Measurements from ENCODE around the gene AARS2. TPM values are rescaled to one million over a fixed set of nuclear protein-coding genes. Genes with fewer than 3 reads are reported as not detected.

Gene AARS2
- total and polyA plus RNA-seq, 2 of the 4 experiments (the other 2 are of a cell fraction) = 9.1 to 10.4 TPM

GRCh38 chr6:44265007-44265721 lies 48.0 kb downstream of the AARS2 start, which contains the start of gene NFKBIE:
Gene NFKBIE, minus strand, starts transcription at chr6:44265551. Its CDS starts 205 bp downstream, at chr6:44265346.
- H3K23ac ChIP-seq (ENCODE audit: low read depth, low read length) = peak within 1 kb of the TSS; percentile 88
- BruUV-seq (replicated peaks) = no TSS peak
- H2AK9ac ChIP-seq (replicated peaks; ENCODE audit: low read depth, low read length, poor library complexity) = peak within 1 kb of the TSS; percentile 98
- ChIA-PET CTCF (interaction anchor here (1.6 kb wide), 1 partner anchor 48 kb away, joined by 4 read pairs; the partner anchor contains the start of gene AARS2), POLR2A (ENCODE audit: unreplicated experiment) (no interaction called here)
- H2BK20ac ChIP-seq (ENCODE audit: low read depth, low read length) = no peak within 1 kb of the TSS
- WGBS, 2 experiments (ENCODE audit: extremely low coverage in 2 of 2, insufficient read length in 1 of 2) = 0% methylated on average over 42 of the region's 72 CpGs; no CpG with 5 or more reads in 1 of the 2 experiments
- H4K8ac ChIP-seq (ENCODE audit: low read depth in 2 of 2, low read length in 2 of 2) = peak within 1 kb of the TSS in 1 of 2 experiments; percentile 73; a peak in 1 of 4 replicates
- H4K91ac ChIP-seq (ENCODE audit: insufficient read depth, low read depth, low read length) = peak within 1 kb of the TSS; percentile 56; the same call in 1 of the 2 replicates
- DNase-seq = peak; percentile 94
- peak within 1 kb of the TSS; percentile 90 for H3K4me3 ChIP-seq (ENCODE audit: insufficient read depth, low read depth, low read length)
- peak within 1 kb of the TSS; percentile 84 for H2AK5ac ChIP-seq (ENCODE audit: low read depth, low read length)
- H2BK120ac ChIP-seq (ENCODE audit: low read depth, low read length) = no peak within 1 kb of the TSS
- peaks cover 22% of the 10 kb centered on the region for H3K4me1 ChIP-seq (ENCODE audit: control insufficient read depth, insufficient read depth, low read length)
- H2BK5ac ChIP-seq (ENCODE audit: low read depth, low read length, poor library complexity, severe bottlenecking) = peak within 1 kb of the TSS; percentile 41
- intact Hi-C loops (cut with micrococcal nuclease) = no loop called here
- peak within 1 kb of the TSS; percentile 99 for H3K4me2 ChIP-seq (ENCODE audit: low read depth, low read length)
- H3K9ac ChIP-seq (ENCODE audit: low read depth, low read length) = peak within 1 kb of the TSS; percentile 82
- peaks cover 24 to 37% of the 10 kb centered on the region in 2 experiments for H3K79me1 ChIP-seq (ENCODE audit: low read depth in 1 of 2, low read length in 2 of 2)
- H3K9me3 ChIP-seq (ENCODE audit: control insufficient read depth, insufficient read depth, low read length) = no peaks in the 10 kb centered on the region
- dilution Hi-C loops (cut with HindIII; ENCODE audit: low sequenced_read_pairs, unreplicated experiment) = no loop called here
- peaks cover 3% of the 10 kb centered on the region; the same call in 1 of the 2 replicates for H3K36me3 ChIP-seq (ENCODE audit: control insufficient read depth, insufficient read depth, low read length)
- peaks cover 20% of the 10 kb centered on the region for H3K27me3 ChIP-seq (ENCODE audit: control insufficient read depth, insufficient read depth, low read length)
- H2AFZ ChIP-seq (replicated peaks; ENCODE audit: low read length, poor library complexity) = peak within 1 kb of the TSS; percentile 91
- H3K27ac ChIP-seq (ENCODE audit: insufficient read depth, low read length) = peak within 1 kb of the TSS; percentile 75
- peaks cover 9% of the 10 kb centered on the region for H4K20me1 ChIP-seq (ENCODE audit: insufficient read depth, low read length)
- peak within 1 kb of the TSS; percentile 50; the same call in 1 of the 2 replicates for H3K4ac ChIP-seq (ENCODE audit: low read depth, low read length)
- H2BK15ac ChIP-seq (ENCODE audit: low read depth, low read length) = no peak within 1 kb of the TSS
- no peak within 1 kb of the TSS for H4K5ac ChIP-seq (ENCODE audit: low read depth, low read length)
- H3K9me1 ChIP-seq (ENCODE audit: insufficient read depth, low read length) = peaks cover 14% of the 10 kb centered on the region
- ATAC-seq (ENCODE audit: low read depth) = peak; percentile 95
- H3K18ac ChIP-seq (ENCODE audit: low read depth, low read length) = no peak within 1 kb of the TSS
- peak within 1 kb of the TSS; percentile 96 for H3K14ac ChIP-seq (replicated peaks; ENCODE audit: low read depth, low read length)
- in situ Hi-C loops (cut with MboI; ENCODE audit: low sequenced_read_pairs) = no loop called here
- peak within 1 kb of the TSS; percentile 14; the same call in 1 of the 2 replicates for H3K56ac ChIP-seq (ENCODE audit: extremely low read depth, insufficient read depth, low read length)
- TF ChIP-seq CEBPB (IDR thresholded peaks at IDR 0.05; ENCODE audit: low read depth, low read length) (no peak), RCOR1 (IDR thresholded peaks at IDR 0.05; ENCODE audit: insufficient replicate concordance, low read length) (no peak), CTCF (conservative IDR thresholded peaks at IDR 0.05; ENCODE audit: low read depth, low read length) (peak; percentile 33), SMC3 (IDR thresholded peaks at IDR 0.05; ENCODE audit: low read depth, low read length) (no peak), MAZ (IDR thresholded peaks at IDR 0.05; ENCODE audit: borderline replicate concordance, low read depth, low read length) (peak; percentile 89; the same call in 1 of the 2 replicates), RAD21 (IDR thresholded peaks at IDR 0.05; ENCODE audit: low read length) (no peak), USF2 (IDR thresholded peaks at IDR 0.05; ENCODE audit: low read depth, low read length) (peak; percentile 45; the same call in 1 of the 2 replicates), NFE2L2 (IDR thresholded peaks at IDR 0.05; ENCODE audit: low read depth, low read length) (no peak), MAFK (IDR thresholded peaks at IDR 0.05; ENCODE audit: low read depth, low read length) (no peak), BHLHE40 (IDR thresholded peaks at IDR 0.05; ENCODE audit: low read depth, low read length) (no peak), RFX5 (IDR thresholded peaks at IDR 0.05; ENCODE audit: low read depth, low read length) (no peak), CHD1 (IDR thresholded peaks at IDR 0.05; ENCODE audit: low read depth, low read length) (0 out of 2 replicates have a peak, but pooled peaks have one; percentile 39), MXI1 (IDR thresholded peaks at IDR 0.05; ENCODE audit: borderline replicate concordance, low read depth, low read length) (peak; percentile 82; the same call in 1 of the 2 replicates)

All from IMR-90 (cell line).